AG09309 (cell line): ENCODE results near the gene MAGI1.

Source experiments
- DNase-seq: peaks from one replicate; pipeline ENCODE4 v3.0.0-alpha.2; 2010; ENCODE audit warnings: low read depth
- H3K4me3 ChIP-seq: 2 replicates; pipeline ENCODE4 v1.5.1; 2011; ENCODE audit warnings: mild to moderate bottlenecking, low read depth, low read length, moderate library complexity; ENCODE audit not compliant: control insufficient read depth
- CTCF ChIP-seq: IDR thresholded peaks from 2 replicates; pipeline ENCODE4 v1.5.1; 2011; ENCODE audit warnings: mild to moderate bottlenecking, low read depth, low read length, inconsistent platforms; ENCODE audit not compliant: insufficient read depth, control insufficient read depth; ENCODE audit errors: missing control alignments

Gene MAGI1

DNA sequence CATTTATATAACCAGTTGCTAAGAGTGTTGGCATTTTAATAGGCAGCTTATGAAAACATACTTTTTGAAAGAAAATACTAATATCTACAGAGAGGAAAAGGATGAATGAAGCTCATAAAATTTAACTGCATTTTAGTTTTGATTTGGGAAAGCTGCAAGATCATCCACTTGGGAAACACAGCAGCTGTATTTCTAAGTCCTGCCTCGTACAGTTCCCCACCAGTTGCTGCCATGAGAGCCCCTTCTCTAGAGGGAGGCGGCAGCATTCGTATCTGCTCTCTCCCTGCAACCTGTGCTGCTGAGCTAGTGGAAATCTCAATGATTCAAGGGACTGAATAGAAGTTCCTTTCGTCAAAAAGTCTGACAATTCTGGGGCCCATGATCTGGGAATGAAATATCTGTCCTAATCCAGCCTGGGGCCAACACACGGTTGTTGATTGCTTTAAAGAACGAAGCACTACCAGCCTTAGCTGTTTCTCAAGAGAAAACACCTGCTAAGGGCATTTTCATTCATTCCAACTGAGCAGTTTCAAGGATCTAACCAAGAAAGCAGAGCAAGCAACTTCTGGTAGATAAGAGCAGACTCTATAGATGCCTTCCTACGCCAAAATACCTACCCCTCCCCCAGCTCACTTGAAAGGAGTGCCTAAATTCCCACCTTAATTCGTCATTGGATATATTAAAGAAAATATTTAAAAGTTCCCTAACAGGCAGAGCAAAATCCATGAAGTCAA lies 223.7 kb downstream of the MAGI1 start:
- no peak overlapping the region for H3K4me3 ChIP-seq
- no peak for DNase-seq
- TF ChIP-seq CTCF: no peak

DNA sequence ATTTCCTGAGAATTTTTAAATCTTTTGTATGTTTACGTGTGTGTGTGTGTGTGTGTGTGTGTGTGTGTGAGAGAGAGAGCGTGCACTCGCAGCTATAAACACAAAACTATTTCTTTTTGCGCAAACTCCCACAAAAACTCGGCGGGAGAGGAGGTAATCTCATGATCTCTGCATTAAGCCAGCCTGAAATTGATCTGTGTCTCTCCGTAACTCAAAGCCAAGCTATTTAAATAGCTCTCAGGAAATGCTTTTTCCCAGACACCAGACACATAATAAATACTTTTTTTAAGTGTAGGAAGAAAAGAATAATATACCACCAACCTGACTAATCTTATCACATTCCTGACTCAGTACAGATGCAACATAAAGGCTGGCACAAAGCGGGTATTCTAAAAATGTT lies 226.8 kb downstream of the MAGI1 start:
- no peak overlapping the region for H3K4me3 ChIP-seq
- no peak for TF ChIP-seq CTCF
- DNase-seq: peak; percentile 28

DNA sequence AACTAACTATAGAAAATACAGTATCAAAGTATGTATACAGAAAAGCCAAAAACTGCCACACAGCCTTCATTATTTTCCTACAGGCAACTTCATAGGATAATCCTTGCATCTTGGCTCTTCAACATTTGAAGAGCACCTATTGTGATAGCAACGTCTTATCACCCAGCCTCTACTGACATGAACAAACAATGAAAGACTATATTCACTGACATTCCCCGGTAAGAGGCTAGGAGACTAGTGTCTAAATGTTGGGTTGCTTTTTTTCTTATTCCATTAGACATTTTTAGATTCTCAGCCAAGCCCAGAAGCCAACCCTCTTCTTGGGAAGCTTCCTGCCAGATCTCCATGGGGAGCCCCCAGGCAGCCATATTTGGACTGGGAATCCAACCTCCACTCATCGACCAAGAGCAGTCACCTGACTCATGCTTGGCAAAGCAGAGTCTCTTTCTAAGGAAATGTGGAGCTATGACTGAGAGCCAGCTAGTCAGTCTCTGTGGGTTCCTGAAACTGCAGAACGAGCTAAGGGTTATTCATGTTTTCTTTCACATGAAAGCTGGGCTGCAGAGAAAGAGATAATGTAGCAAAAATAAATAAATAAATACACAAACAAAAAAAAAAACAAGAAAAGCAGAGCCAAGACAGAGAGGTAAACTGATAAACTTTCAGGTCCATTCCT lies 227.5 kb downstream of the MAGI1 start:
- TF ChIP-seq CTCF: no peak

GRCh38 chr3:65810302-65810701 lies 228.4 kb downstream of the MAGI1 start:
- no peak for DNase-seq
- no peak overlapping the region for H3K4me3 ChIP-seq
- TF ChIP-seq CTCF: no peak

More for the DNA sequence above, 227.5 kb downstream of the MAGI1 start:
- no peak overlapping the region for H3K4me3 ChIP-seq
- DNase-seq: no peak

- TF ChIP-seq CTCF: no peak
- no peak overlapping the region for H3K4me3 ChIP-seq
- DNase-seq: no peak
Measured at GRCh38 chr3:65809641-65810150, 229.0 kb downstream of the MAGI1 start.

GRCh38 chr3:65808824-65809223 lies 229.9 kb downstream of the MAGI1 start:
- TF ChIP-seq CTCF: no peak
- H3K4me3 ChIP-seq: no peak overlapping the region
- no peak for DNase-seq
